Stimulated activated CD4-positive, alpha-beta T cell treated with anti-CD3 and anti-CD28 coated beads, TNF-alpha, amount 100 ng/mL, for 24 hours (primary cell): ENCODE results near the gene DNAJC27.

ENCODE experiments used
- DNase-seq, 3 experiments: peaks; one replicate each; pipeline ENCODE4 v3.0.0-alpha.2; 2020; ENCODE audit warnings: low read depth in 3 of 3

The DNAJC27 gene

GRCh38 chr2:24970483-24971285, 1.1 kb downstream of the DNAJC27 start:
- no peak for DNase-seq

- DNase-seq, result no peak
These were observed 2.0 kb downstream of the DNAJC27 start for GRCh38 chr2:24969784-24970183.

- DNase-seq, result no peak
These were observed 9.9 kb downstream of the DNAJC27 start for GRCh38 chr2:24961903-24962302.

GRCh38 chr2:24959761-24960160, 12.0 kb downstream of the DNAJC27 start:
- no peak for DNase-seq

- no peak for DNase-seq
These were observed 13.3 kb downstream of the DNAJC27 start for GRCh38 chr2:24958411-24958935.

GRCh38 chr2:24957976-24958375, 13.8 kb downstream of the DNAJC27 start:
- DNase-seq, result no peak

GRCh38 chr2:24957221-24957620, 14.5 kb downstream of the DNAJC27 start:
- DNase-seq, result no peak

GRCh38 chr2:24955921-24956320, 15.8 kb downstream of the DNAJC27 start:
- no peak for DNase-seq

- no peak for DNase-seq
These were observed 16.5 kb downstream of the DNAJC27 start for GRCh38 chr2:24955232-24955631.

GRCh38 chr2:24950102-24950501, 21.7 kb downstream of the DNAJC27 start:
- DNase-seq, result no peak

- no peak for DNase-seq
These were observed 23.2 kb downstream of the DNAJC27 start for GRCh38 chr2:24948506-24948905.

- no peak for DNase-seq
These were observed 24.1 kb downstream of the DNAJC27 start for GRCh38 chr2:24947561-24948157.

- DNase-seq, result no peak
These were observed 25.8 kb downstream of the DNAJC27 start for GRCh38 chr2:24945907-24946306.

- DNase-seq, result no peak
These were observed 28.2 kb downstream of the DNAJC27 start for GRCh38 chr2:24943427-24944053.

GRCh38 chr2:24939353-24939752, 32.4 kb downstream of the DNAJC27 start:
- no peak for DNase-seq

GRCh38 chr2:24937236-24937635, 34.5 kb downstream of the DNAJC27 start:
- DNase-seq, result no peak

GRCh38 chr2:24935145-24935544, 36.6 kb downstream of the DNAJC27 start:
- DNase-seq, result no peak

GRCh38 chr2:24932715-24933114, 39.0 kb downstream of the DNAJC27 start:
- DNase-seq, result no peak

- DNase-seq, result no peak
These were observed 41.0 kb downstream of the DNAJC27 start for GRCh38 chr2:24930768-24931167.

- no peak for DNase-seq
These were observed 42.5 kb downstream of the DNAJC27 start for GRCh38 chr2:24929230-24929629.

- no peak for DNase-seq
These were observed 43.7 kb downstream of the DNAJC27 start for GRCh38 chr2:24928036-24928435.

GRCh38 chr2:24926602-24927252, 45.0 kb downstream of the DNAJC27 start:
- DNase-seq, result peak; percentile 25 to 52 (median 43)
